HepG2 (cell line): ENCODE results near the gene SLTM. TPM values are rescaled to one million over a fixed set of nuclear protein-coding genes. Genes with fewer than 3 reads are reported as not detected.

ENCODE experiments used
- ARHGAP35 ChIP-seq: sonication (generic); formaldehyde crosslinking; IDR thresholded peaks from 2 replicates; pipeline ENCODE4 v1.9.0; 2022; ENCODE audit warnings: mild to moderate bottlenecking, inconsistent platforms, moderate library complexity, missing genetic modification reagents, borderline replicate concordance
- BHLHE40 ChIP-seq: IDR thresholded peaks from 2 replicates; pipeline ENCODE4 v1.6.1; 2011; ENCODE audit warnings: low read length, improper control_type of control experiment
- DNMT3B ChIP-seq: conservative IDR thresholded peaks from 2 replicates; pipeline ENCODE4 v1.6.1; 2016; ENCODE audit warnings: missing biosample characterization, control low read depth
- E2F1 ChIP-seq: sonication (generic); formaldehyde crosslinking; IDR thresholded peaks from 2 replicates; pipeline ENCODE4 v1.5.0; 2020; ENCODE audit warnings: missing genetic modification reagents
- EP300 ChIP-seq, 3 experiments: sonication (generic) in 1 of 3; formaldehyde crosslinking in 1 of 3; IDR thresholded peaks; 2 replicates each; pipeline versions ENCODE4 v1.5.1 to v1.6.1; 2011 to 2020; ENCODE audit warnings: low read depth in 2 of 3, low read length in 2 of 3, borderline replicate concordance in 1 of 3, improper control_type of control experiment in 1 of 3, mild to moderate bottlenecking in 1 of 3, missing genetic modification reagents in 1 of 3, moderate library complexity in 1 of 3
- HNF4G ChIP-seq, 2 experiments: sonication (generic) in 1 of 2; formaldehyde crosslinking in 1 of 2; IDR thresholded peaks; 2 replicates each; pipeline versions ENCODE4 v1.4.0 to v1.6.1; 2011 to 2020; ENCODE audit warnings: borderline replicate concordance in 2 of 2, low read depth in 2 of 2, mild to moderate bottlenecking in 2 of 2, low read length in 1 of 2, missing genetic modification reagents in 1 of 2, moderate library complexity in 1 of 2
- KLF12 ChIP-seq: sonication (generic); formaldehyde crosslinking; IDR thresholded peaks from 2 replicates; pipeline ENCODE4 v1.4.0; 2020; ENCODE audit warnings: missing genetic modification reagents, borderline replicate concordance
- KLF16 ChIP-seq, 2 experiments: sonication (generic) in 1 of 2; formaldehyde crosslinking in 1 of 2; IDR thresholded peaks; 2 replicates each; pipeline versions ENCODE4 v1.6.1 to v1.8.0; 2016 to 2023; ENCODE audit warnings: missing genetic modification reagents in 2 of 2, missing compliant biosample characterization in 1 of 2
- PPARG ChIP-seq: conservative IDR thresholded peaks from 2 replicates; pipeline ENCODE4 v1.6.1; 2016; ENCODE audit warnings: missing biosample characterization, missing genetic modification reagents
- ZBTB20 ChIP-seq: sonication (generic); formaldehyde crosslinking; IDR thresholded peaks from 2 replicates; pipeline ENCODE4 v1.8.1; 2023; ENCODE audit warnings: missing genetic modification reagents, low read depth, mild to moderate bottlenecking, borderline replicate concordance
- ZBTB7A ChIP-seq: sonication (generic); formaldehyde crosslinking; IDR thresholded peaks from 2 replicates; pipeline ENCODE4 v1.8.0; 2022; ENCODE audit warnings: mild to moderate bottlenecking, missing genetic modification reagents
- ZFP82 ChIP-seq: sonication (generic); formaldehyde crosslinking; IDR thresholded peaks from 2 replicates; pipeline ENCODE4 v1.5.1; 2020; ENCODE audit warnings: mild to moderate bottlenecking, missing genetic modification reagents, borderline replicate concordance
- ZNF260 ChIP-seq: sonication (generic); formaldehyde crosslinking; IDR thresholded peaks from 2 replicates; pipeline ENCODE4 v1.4.0; 2020; ENCODE audit warnings: missing genetic modification reagents, low read depth, mild to moderate bottlenecking, borderline replicate concordance
- ZNF282 ChIP-seq: fragments of 450-650 bp; IDR thresholded peaks from 2 replicates; pipeline ENCODE4 v1.6.1; 2018; ENCODE audit not compliant: partially characterized antibody
- ZNF367 ChIP-seq: sonication (generic); formaldehyde crosslinking; IDR thresholded peaks from 2 replicates; pipeline ENCODE4 v1.4.0; 2020; ENCODE audit warnings: missing genetic modification reagents, borderline replicate concordance
- ZNF550 ChIP-seq: sonication (generic); formaldehyde crosslinking; IDR thresholded peaks from 2 replicates; pipeline ENCODE4 v1.4.0; 2020; ENCODE audit warnings: mild to moderate bottlenecking, missing genetic modification reagents, borderline replicate concordance
- ZNF574 ChIP-seq: sonication (generic); formaldehyde crosslinking; IDR thresholded peaks from 2 replicates; pipeline ENCODE4 v1.4.0; 2020; ENCODE audit warnings: missing genetic modification reagents
- ZNF616 ChIP-seq: sonication (generic); formaldehyde crosslinking; IDR thresholded peaks from 2 replicates; pipeline ENCODE4 v1.5.0; 2020; ENCODE audit warnings: low read depth, mild to moderate bottlenecking, missing genetic modification reagents
- ZNF781 ChIP-seq: sonication (generic); formaldehyde crosslinking; IDR thresholded peaks from 2 replicates; pipeline ENCODE4 v1.5.1; 2020; ENCODE audit warnings: borderline replicate concordance, mild to moderate bottlenecking, missing genetic modification reagents; ENCODE audit errors: not compliant biosample characterization
- polyA plus RNA-seq, 8 experiments: library from polyadenylated mRNA; depleted of rRNA in 3 of 8; stranded (reverse) in 7 of 8; unstranded in 1 of 8; fragments of >200 nt; fragmentation: Illumina TruSeq in 4 of 8; extraction: Trizol in 4 of 8; gene quantifications; 2 replicates each; pipeline versions ENCODE4 v1.2.1 to v1.2.3, GENCODE V29; 2011 to 2016; ENCODE audit warnings: low read depth in 4 of 8, missing spikeins in 1 of 8, mixed read lengths in 1 of 8; ENCODE audit not compliant: insufficient read depth in 1 of 8
- total RNA-seq, 5 experiments: library from RNA; depleted of rRNA; stranded (reverse); fragments of >200 nt; fragmentation: Illumina TruSeq; extraction: Trizol; gene quantifications; 2 replicates each; pipeline ENCODE4 v1.2.3, GENCODE V29; 2016; ENCODE audit warnings: low read depth in 1 of 5
- TF ChIP-seq, protein P1 (sequence below): sonication (generic); formaldehyde crosslinking; IDR thresholded peaks from 2 replicates; pipeline ENCODE4 v1.9.0; 2021; ENCODE audit warnings: missing genetic modification reagents, borderline replicate concordance

The SLTM gene
- total and polyA plus RNA-seq, 2 of the 13 experiments (the other 11 are each of a cell fraction or from before 2014, with no cell fraction given) = 22.0 to 64.2 TPM

- TF ChIP-seq ZNF574 (CRISPR knock-in tag) (peak; percentile 87), DNMT3B (peak; percentile 45; the same call in 1 of the 2 replicates), ZFP82 (CRISPR knock-in tag) (peak; percentile 65; the same call in 1 of the 2 replicates), EP300 (IDR thresholded peaks at IDR 0.05; ENCODE audit: low read depth in 2 of 2, low read length in 2 of 2) (no peak; a peak in 1 of 4 replicates), EP300 (CRISPR knock-in tag; IDR thresholded peaks at IDR 0.05; ENCODE audit: borderline replicate concordance) (no peak), BHLHE40 (no peak), ZNF367 (CRISPR knock-in tag) (no peak; the same call in 1 of the 2 replicates), E2F1 (peak; percentile 68; the same call in 1 of the 2 replicates), ZBTB7A (CRISPR knock-in tag) (peak; percentile 59; the same call in 1 of the 2 replicates), ARHGAP35 (CRISPR knock-in tag) (no peak), KLF12 (CRISPR knock-in tag) (peak; percentile 64; the same call in 1 of the 2 replicates), ZNF260 (CRISPR knock-in tag) (no peak), KLF16 (CRISPR knock-in tag; IDR thresholded peaks at IDR 0.05) (peak in 1 of 2 experiments; percentile 50; a peak in 1 of 4 replicates), HNF4G (IDR thresholded peaks at IDR 0.05; ENCODE audit: borderline replicate concordance, low read depth, low read length) (no peak), HNF4G (CRISPR knock-in tag; IDR thresholded peaks at IDR 0.05; ENCODE audit: borderline replicate concordance, low read depth) (no peak), ZBTB20 (CRISPR knock-in tag) (0 out of 2 replicates have a peak, but pooled peaks have one; percentile 28), PPARG (CRISPR knock-in tag) (no peak), ZNF550 (peak; percentile 29; the same call in 1 of the 2 replicates), ZNF282 (no peak), ZNF616 (no peak), ZNF781 (CRISPR knock-in tag) (peak; percentile 44)
- TF ChIP-seq, protein P1, sequence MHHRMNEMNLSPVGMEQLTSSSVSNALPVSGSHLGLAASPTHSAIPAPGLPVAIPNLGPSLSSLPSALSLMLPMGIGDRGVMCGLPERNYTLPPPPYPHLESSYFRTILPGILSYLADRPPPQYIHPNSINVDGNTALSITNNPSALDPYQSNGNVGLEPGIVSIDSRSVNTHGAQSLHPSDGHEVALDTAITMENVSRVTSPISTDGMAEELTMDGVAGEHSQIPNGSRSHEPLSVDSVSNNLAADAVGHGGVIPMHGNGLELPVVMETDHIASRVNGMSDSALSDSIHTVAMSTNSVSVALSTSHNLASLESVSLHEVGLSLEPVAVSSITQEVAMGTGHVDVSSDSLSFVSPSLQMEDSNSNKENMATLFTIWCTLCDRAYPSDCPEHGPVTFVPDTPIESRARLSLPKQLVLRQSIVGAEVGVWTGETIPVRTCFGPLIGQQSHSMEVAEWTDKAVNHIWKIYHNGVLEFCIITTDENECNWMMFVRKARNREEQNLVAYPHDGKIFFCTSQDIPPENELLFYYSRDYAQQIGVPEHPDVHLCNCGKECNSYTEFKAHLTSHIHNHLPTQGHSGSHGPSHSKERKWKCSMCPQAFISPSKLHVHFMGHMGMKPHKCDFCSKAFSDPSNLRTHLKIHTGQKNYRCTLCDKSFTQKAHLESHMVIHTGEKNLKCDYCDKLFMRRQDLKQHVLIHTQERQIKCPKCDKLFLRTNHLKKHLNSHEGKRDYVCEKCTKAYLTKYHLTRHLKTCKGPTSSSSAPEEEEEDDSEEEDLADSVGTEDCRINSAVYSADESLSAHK (CRISPR knock-in tag) = no peak; the same call in 1 of the 2 replicates
Observed at GRCh38 chr15:58933281-58934113, at the start of gene SLTM (continued).
